K562 treated with DMSO at 1 percent for 4 hours (cell line): ENCODE data around the gene SHFL. TPM values are rescaled to one million over a fixed set of nuclear protein-coding genes. Genes with fewer than 3 reads are reported as not detected.

Experiments used
- total RNA-seq: library from RNA; unstranded; fragments of 300-600 nt; gene quantifications from 2 replicates; pipeline ENCODE4 v1.2.3, GENCODE V29; 2022; ENCODE audit not compliant: insufficient read depth

Gene SHFL
- 19.4 and 25.1 TPM in 2 replicates for total RNA-seq

DNA sequence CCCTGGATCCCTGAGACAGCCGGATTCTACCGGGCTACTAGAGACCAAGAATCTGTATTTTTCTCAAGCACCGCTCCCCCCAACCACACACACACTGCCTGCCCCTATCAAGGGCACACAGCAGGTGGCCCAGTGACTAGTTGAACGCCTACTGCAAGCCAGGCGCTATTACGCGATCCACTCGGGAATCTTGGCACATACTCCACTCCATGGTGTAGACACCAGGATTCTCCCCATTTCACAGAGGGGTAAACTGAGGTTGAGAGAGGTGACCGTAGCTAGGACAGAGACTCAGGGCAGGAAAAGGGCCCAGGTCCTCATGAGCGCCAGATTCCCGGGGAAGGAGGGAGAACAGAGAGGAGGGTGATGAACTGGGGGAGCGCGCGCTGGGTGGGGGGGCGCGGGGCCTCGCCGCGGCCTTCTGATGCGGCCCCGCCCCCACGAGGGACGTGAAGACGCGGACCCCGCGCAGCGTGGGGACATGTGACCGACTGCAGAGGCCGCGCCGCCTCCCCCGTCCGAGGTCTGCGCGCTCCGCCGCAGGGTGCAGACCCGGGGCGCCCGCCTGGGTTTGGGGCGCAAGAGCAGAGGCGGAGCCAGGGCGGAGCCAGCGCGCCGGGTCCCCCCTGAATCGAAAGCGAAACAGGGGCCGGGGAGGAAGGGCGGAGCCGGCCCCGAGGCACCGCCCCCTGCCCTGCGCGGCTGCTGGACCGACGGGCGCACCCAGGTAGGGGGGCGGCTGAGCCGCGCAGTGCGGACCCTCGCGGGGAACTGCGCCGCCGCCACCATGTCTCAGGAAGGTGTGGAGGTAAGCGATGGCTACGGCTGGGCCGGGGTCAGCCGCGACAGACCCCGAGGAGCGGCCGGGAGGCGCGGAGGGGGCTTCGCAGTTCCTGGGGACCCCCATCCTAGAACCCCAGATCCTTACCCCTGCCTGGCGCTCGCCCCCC, at the start of gene SHFL:
TSS of gene SHFL (plus strand) at position 677 of the 950 bp plus-strand sequence. CDS start at position 788, 111 bp downstream.

DNA sequence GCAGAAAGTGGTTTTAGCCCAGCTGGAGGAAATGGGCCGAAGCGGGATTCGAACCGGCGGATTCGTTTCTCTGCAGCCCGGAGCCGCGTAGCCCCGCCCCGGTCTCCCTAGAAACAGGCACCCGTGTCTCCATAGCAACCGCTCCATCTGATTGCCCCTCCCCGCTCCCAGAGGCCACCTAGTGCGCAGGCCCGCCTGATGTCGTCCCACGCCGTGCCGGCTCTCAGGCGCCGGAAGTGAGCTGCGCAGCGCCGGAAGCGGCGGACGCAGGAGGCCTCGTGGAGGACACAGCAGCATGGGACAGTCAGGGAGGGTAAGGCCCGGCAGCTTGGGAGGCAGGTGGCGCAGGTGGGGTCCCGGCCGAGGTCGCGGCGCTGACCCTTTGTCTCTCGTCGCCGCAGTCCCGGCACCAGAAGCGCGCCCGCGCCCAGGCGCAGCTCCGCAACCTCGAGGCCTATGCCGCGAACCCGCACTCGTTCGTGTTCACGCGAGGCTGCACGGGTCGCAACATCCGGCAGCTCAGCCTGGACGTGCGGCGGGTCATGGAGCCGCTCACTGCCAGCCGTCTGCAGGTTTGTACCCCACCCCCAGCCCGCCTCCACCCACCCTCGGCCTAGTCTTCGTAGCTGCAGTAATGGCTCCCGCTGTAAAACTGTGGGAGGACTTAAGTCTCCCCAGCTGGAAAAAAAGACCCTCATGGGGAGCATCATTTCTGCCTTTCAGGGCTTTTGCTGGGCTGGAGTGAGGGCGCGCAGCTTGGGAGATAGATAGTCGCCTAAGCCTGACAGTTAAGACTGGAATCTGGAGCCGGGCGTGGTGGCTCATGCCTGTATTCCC, 20.2 kb downstream of the SHFL start, which contains the start of gene PPAN:
TSS of gene PPAN (plus strand) at position 263 of the 837 bp plus-strand sequence. CDS start at position 296, 33 bp downstream.

DNA sequence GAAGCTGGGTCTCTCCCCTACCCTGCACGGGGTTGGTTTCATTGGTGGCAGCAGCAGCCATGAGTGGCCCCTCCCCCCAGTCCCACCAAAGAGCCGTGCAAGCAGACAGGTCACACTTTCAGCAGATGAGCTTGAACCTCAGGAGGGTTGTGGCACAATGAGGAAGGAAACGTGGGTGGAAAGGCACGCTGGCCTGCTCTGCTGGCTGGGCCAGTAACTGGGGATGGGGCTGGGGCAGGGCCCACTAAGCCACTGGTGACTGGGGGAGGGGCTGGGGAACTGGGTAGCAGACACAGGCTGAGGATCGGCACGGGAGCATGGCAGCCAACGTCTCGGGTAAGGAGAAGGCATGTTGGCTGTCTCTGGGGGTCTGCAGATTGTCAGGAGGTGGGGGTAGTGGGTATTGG, 25.3 kb downstream of the SHFL start, which contains the start of gene P2RY11:
TSS of gene P2RY11 (plus strand) at position 289 of the 407 bp plus-strand sequence. CDS start at position 318, 29 bp downstream.

Other genes with a start within 250 kb of the SHFL start
- 1.1 TPM in 2 replicates for gene OLFM2, start 149.8 kb upstream of the SHFL start, total RNA-seq
- not detected in 2 replicates for gene COL5A3, start 75.8 kb upstream of the SHFL start, total RNA-seq
- not detected in 2 replicates for gene RDH8, start 72.8 kb upstream of the SHFL start, total RNA-seq
- 0.76 TPM in 1 of 2 replicates, not detected in the other for gene ANGPTL6, start 16.4 kb downstream of the SHFL start, total RNA-seq
- gene PPAN, start 20.0 kb downstream of the SHFL start, total RNA-seq: 22.8 and 35.9 TPM in 2 replicates
- 10.7 and 16.4 TPM in 2 replicates for gene P2RY11, start 25.4 kb downstream of the SHFL start, total RNA-seq
- 345 and 378 TPM in 2 replicates for gene EIF3G, start 33.6 kb downstream of the SHFL start, total RNA-seq
- 140 and 183 TPM in 2 replicates for gene DNMT1, start 108.6 kb downstream of the SHFL start, total RNA-seq
- 1.7 and 1.9 TPM in 2 replicates for gene S1PR2, start 145.0 kb downstream of the SHFL start, total RNA-seq
- 128 and 153 TPM in 2 replicates for gene MRPL4, start 165.9 kb downstream of the SHFL start, total RNA-seq
- gene ICAM1, start 184.8 kb downstream of the SHFL start, total RNA-seq: 42.4 and 49.5 TPM in 2 replicates
- gene ICAM4, start 200.6 kb downstream of the SHFL start, total RNA-seq: 87.1 and 92.6 TPM in 2 replicates
- 37.0 and 39.1 TPM in 2 replicates for gene ICAM5, start 203.6 kb downstream of the SHFL start, total RNA-seq
- gene ZGLP1, start 223.5 kb downstream of the SHFL start, total RNA-seq: 6.8 and 13.6 TPM in 2 replicates
- 27.8 and 42.6 TPM in 2 replicates for gene FDX2, start 229.7 kb downstream of the SHFL start, total RNA-seq
- gene RAVER1, start 247.2 kb downstream of the SHFL start, total RNA-seq: 60.1 and 84.3 TPM in 2 replicates